ENCODE measurements around the gene MAPK10. TPM values are rescaled to one million over a fixed set of nuclear protein-coding genes. Genes with fewer than 3 reads are reported as not detected.
"Not testable (repeated sequence)": the region's sequence is repeated elsewhere in the genome, so short reads cannot be mapped to it uniquely, and the experiment has no call there.

The MAPK10 gene
- total and polyA plus RNA-seq, 4 experiments from 2014 or later, result 0.48 to 0.49 TPM; not detected in 2

DNA sequence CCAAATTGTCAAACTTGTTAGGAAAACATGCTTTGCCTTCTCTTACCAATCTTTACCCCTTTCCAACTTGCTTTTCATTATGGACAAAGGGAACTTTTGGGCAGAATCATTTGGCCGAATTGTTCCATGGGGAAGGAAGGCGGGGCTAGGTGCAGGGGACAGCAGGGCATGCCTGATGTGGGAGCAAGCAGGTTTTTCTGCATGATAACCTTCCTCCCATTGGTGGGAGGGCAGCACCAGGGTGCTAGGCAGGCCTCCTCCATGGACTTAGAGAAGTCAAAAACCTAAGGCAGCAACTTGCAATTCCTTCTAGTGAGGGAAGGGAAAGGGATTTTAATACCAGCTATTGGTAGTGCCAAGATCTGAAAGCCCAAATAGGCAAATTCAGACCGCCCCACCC lies 260.5 kb downstream of the MAPK10 start:
- no peak for DNase-seq
- Mint-ChIP-seq H3K9me3 (peaks cover 0 to 3% (median 0%) of the 10 kb centered on the region in 8 donors), H3K36me3 (no peaks in the 10 kb centered on the region), H3K4me3 (no peak overlapping the region), H3K27me3 (no peaks in the 10 kb centered on the region), H3K4me1 (no peaks in the 10 kb centered on the region), H3K27ac (no peak overlapping the region)
- Histone ChIP-seq H3K9me3 (ENCODE audit: control insufficient read depth in 1 of 2, low read length in 2 of 2) (no peaks in the 10 kb centered on the region), H3K4me3 (ENCODE audit: low read length in 2 of 2) (no peak overlapping the region), H3K4me1 (ENCODE audit: insufficient read depth, low read length) (no peaks in the 10 kb centered on the region), H3K27ac (ENCODE audit: low read depth, low read length) (no peak overlapping the region), H3K27me3 (ENCODE audit: insufficient read depth, low read length) (no peaks in the 10 kb centered on the region), H3K36me3 (ENCODE audit: insufficient read depth, low read length) (no peaks in the 10 kb centered on the region)
- ChIA-PET CTCF (ENCODE audit: partially characterized antibody) (no interaction called here), POLR2A (ENCODE audit: partially characterized antibody) (no interaction called here)
- intact Hi-C loops (cut with micrococcal nuclease), result no loop called here

DNA sequence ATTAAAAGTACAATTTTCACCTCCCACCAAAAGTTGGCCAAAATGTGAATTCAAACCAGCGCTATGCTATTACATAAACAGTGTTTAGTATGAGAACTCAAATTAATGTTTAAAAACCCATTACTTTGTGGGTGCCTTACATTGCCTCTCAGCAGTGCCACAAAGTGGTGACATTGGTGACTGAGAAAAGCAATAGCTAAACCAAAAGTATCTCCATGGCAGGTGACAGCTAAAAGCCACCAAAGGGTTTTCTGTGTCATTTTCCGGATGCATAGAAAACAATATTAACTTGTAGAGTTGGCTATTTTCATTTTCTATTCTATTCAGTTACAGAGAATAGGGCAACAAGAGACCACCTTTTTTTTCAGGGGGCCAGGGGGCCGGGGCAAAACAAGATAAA lies 261.2 kb downstream of the MAPK10 start:
- no peaks in the 10 kb centered on the region for H3K4me1 ChIP-seq (ENCODE audit: insufficient read depth, low read length)
- no peak overlapping the region for H3K27ac Mint-ChIP-seq
- no peaks in the 10 kb centered on the region for H3K27me3 ChIP-seq (ENCODE audit: insufficient read depth, low read length)
- H3K27me3 Mint-ChIP-seq, result no peaks in the 10 kb centered on the region
- POLR2A ChIA-PET (ENCODE audit: partially characterized antibody), result no interaction called here
- intact Hi-C loops (cut with micrococcal nuclease), result no loop called here
- CTCF ChIA-PET (ENCODE audit: partially characterized antibody), result no interaction called here
- H3K4me3 ChIP-seq (ENCODE audit: low read length in 2 of 2), result no peak overlapping the region
- peaks cover 0 to 4% (median 0%) of the 10 kb centered on the region in 8 donors for H3K9me3 Mint-ChIP-seq
- H3K9me3 ChIP-seq (ENCODE audit: control insufficient read depth in 1 of 2, low read length in 2 of 2), result no peaks in the 10 kb centered on the region
- DNase-seq, result no peak
- no peak overlapping the region for H3K27ac ChIP-seq (ENCODE audit: low read depth, low read length)
- no peaks in the 10 kb centered on the region for H3K4me1 Mint-ChIP-seq
- no peaks in the 10 kb centered on the region for H3K36me3 ChIP-seq (ENCODE audit: insufficient read depth, low read length)
- no peak overlapping the region for H3K4me3 Mint-ChIP-seq
- no peaks in the 10 kb centered on the region for H3K36me3 Mint-ChIP-seq

DNA sequence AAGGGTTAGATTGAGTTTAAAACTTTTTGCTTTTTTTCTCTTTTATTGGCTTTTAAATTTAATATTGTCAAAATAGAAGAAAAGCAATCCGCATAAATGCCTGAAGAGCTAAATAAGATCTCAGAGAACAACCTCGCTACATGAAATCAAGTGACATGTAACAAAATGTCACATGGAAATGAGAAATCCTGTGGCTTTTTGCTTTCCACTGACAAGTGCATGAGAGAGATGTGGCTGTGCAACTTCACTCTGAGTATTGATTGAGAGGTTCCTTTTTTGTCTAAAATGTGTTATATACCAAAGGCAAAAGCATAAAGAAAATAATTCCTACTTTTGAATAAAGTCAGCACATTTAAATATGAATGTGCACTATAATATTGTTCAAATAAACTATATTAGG lies 263.5 kb downstream of the MAPK10 start:
- intact Hi-C loops (cut with micrococcal nuclease), result no loop called here
- H3K9me3 Mint-ChIP-seq, result peaks cover 0 to 4% (median 0%) of the 10 kb centered on the region in 8 donors
- ChIA-PET POLR2A (ENCODE audit: partially characterized antibody) (no interaction called here), CTCF (ENCODE audit: partially characterized antibody) (no interaction called here)
- no peaks in the 10 kb centered on the region for H3K27me3 Mint-ChIP-seq
- no peaks in the 10 kb centered on the region for H3K9me3 ChIP-seq (ENCODE audit: control insufficient read depth in 1 of 2, low read length in 2 of 2)
- no peaks in the 10 kb centered on the region for H3K27me3 ChIP-seq (ENCODE audit: insufficient read depth, low read length)
- no peak overlapping the region for H3K4me3 Mint-ChIP-seq
- no peak for DNase-seq
- H3K36me3 Mint-ChIP-seq, result no peaks in the 10 kb centered on the region
- no peaks in the 10 kb centered on the region for H3K4me1 Mint-ChIP-seq
- H3K27ac ChIP-seq (ENCODE audit: low read depth, low read length), result no peak overlapping the region
- H3K4me3 ChIP-seq (ENCODE audit: low read length in 2 of 2), result no peak overlapping the region
- no peaks in the 10 kb centered on the region for H3K4me1 ChIP-seq (ENCODE audit: insufficient read depth, low read length)
- no peaks in the 10 kb centered on the region for H3K36me3 ChIP-seq (ENCODE audit: insufficient read depth, low read length)
- no peak overlapping the region for H3K27ac Mint-ChIP-seq

DNA sequence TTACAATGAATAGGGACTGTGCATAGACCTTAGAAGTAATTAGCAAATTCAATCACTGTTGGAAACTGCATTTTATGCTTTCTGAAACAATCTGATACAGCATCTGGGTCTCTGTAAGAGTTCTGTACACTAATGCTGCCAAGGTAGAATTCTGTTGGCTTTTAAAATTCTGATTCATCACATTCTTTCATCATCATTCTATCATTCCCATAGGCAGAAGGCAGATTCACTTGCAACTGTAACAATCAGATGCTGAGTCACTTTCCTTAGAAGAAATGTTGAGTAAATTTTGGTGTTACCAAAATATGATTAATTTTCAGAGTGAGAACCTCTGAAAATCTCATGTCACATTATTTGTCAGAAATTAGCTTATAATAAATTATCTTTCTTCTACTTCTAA lies 267.2 kb downstream of the MAPK10 start:
- Mint-ChIP-seq H3K9me3 (peaks cover 0 to 5% (median 0%) of the 10 kb centered on the region in 8 donors), H3K4me3 (no peak overlapping the region), H3K36me3 (no peaks in the 10 kb centered on the region), H3K27me3 (no peaks in the 10 kb centered on the region), H3K27ac (no peak overlapping the region), H3K4me1 (peaks cover 0 to 2% (median 0%) of the 10 kb centered on the region in 4 donors)
- Histone ChIP-seq H3K36me3 (ENCODE audit: insufficient read depth, low read length) (no peaks in the 10 kb centered on the region), H3K9me3 (ENCODE audit: control insufficient read depth in 1 of 2, low read length in 2 of 2) (no peaks in the 10 kb centered on the region), H3K4me1 (ENCODE audit: insufficient read depth, low read length) (no peaks in the 10 kb centered on the region), H3K4me3 (ENCODE audit: low read length in 2 of 2) (no peak overlapping the region), H3K27me3 (ENCODE audit: insufficient read depth, low read length) (no peaks in the 10 kb centered on the region), H3K27ac (ENCODE audit: low read depth, low read length) (no peak overlapping the region)
- no peak for DNase-seq
- ChIA-PET CTCF (ENCODE audit: partially characterized antibody) (no interaction called here), POLR2A (ENCODE audit: partially characterized antibody) (no interaction called here)
- intact Hi-C loops (cut with micrococcal nuclease), result no loop called here

DNA sequence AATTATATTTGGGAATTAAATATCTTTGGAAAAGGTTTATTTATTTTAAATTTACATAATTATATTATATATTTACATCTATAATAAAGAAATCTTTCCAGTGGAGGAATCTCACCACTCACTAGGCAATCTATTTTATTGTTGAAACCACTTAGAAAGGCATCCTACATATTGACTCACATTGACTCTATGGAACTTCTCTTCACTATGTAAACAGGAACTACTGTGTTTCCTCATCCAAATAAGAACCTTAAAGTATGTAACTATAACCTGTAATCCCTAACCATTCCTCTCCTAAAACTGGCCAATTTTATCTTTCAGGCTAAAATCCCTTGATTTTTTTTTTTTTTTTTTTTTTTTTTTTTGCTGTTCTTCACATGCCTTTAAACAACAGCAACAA lies 268.7 kb downstream of the MAPK10 start:
- Histone ChIP-seq H3K27ac (ENCODE audit: low read depth, low read length) (no peak overlapping the region), H3K4me3 (ENCODE audit: low read length in 2 of 2) (no peak overlapping the region), H3K4me1 (ENCODE audit: insufficient read depth, low read length) (no peaks in the 10 kb centered on the region), H3K36me3 (ENCODE audit: insufficient read depth, low read length) (no peaks in the 10 kb centered on the region), H3K9me3 (ENCODE audit: control insufficient read depth in 1 of 2, low read length in 2 of 2) (no peaks in the 10 kb centered on the region), H3K27me3 (ENCODE audit: insufficient read depth, low read length) (no peaks in the 10 kb centered on the region)
- Mint-ChIP-seq H3K4me1 (peaks cover 0 to 2% (median 0%) of the 10 kb centered on the region in 4 donors), H3K4me3 (no peak overlapping the region), H3K27ac (no peak overlapping the region), H3K9me3 (peaks cover 0 to 5% (median 0%) of the 10 kb centered on the region in 8 donors), H3K27me3 (no peaks in the 10 kb centered on the region), H3K36me3 (no peaks in the 10 kb centered on the region)
- CTCF ChIA-PET (ENCODE audit: partially characterized antibody), result no interaction called here
- intact Hi-C loops (cut with micrococcal nuclease), result no loop called here
- POLR2A ChIA-PET (ENCODE audit: partially characterized antibody), result no interaction called here
- no peak for DNase-seq

DNA sequence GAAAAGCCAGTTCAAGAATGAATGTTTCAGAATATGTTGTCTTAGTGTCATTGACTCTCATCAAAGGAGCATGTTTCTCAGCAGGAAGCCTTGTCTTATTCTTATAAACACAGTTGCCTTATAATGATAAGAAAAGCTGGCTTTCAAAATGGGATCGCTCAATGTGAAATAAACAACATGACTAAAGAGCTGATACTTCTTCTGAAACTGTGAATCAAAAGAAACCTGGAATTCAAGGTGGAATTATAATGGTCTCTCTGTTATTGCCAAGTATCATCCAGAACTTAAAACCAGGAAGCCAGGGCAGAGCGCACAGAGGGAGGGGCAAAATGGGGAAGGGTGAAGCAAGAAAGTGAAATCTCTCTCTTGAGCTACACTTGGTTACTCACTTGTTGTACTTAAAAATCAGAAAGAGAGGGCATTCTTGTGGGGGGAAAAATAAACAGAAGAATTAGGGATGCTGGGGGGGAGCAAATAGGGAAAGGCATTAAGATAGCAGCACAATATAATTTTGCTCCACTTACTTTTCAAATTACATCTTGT lies 270.0 kb downstream of the MAPK10 start:
- Mint-ChIP-seq H3K27ac (no peak overlapping the region), H3K4me3 (no peak overlapping the region), H3K27me3 (no peaks in the 10 kb centered on the region), H3K9me3 (peaks cover 0 to 5% (median 0%) of the 10 kb centered on the region in 8 donors), H3K36me3 (no peaks in the 10 kb centered on the region), H3K4me1 (peaks cover 0 to 2% (median 0%) of the 10 kb centered on the region in 4 donors)
- ChIA-PET CTCF (ENCODE audit: partially characterized antibody) (no interaction called here), POLR2A (ENCODE audit: partially characterized antibody) (no interaction called here)
- no peaks in the 10 kb centered on the region for H3K36me3 ChIP-seq (ENCODE audit: insufficient read depth, low read length)
- no peaks in the 10 kb centered on the region for H3K9me3 ChIP-seq (ENCODE audit: control insufficient read depth in 1 of 2, low read length in 2 of 2)
- no peak for DNase-seq
- no peak overlapping the region for H3K27ac ChIP-seq (ENCODE audit: low read depth, low read length)
- H3K4me1 ChIP-seq (ENCODE audit: insufficient read depth, low read length), result no peaks in the 10 kb centered on the region
- H3K4me3 ChIP-seq (ENCODE audit: low read length in 2 of 2), result no peak overlapping the region
- intact Hi-C loops (cut with micrococcal nuclease), result no loop called here
- H3K27me3 ChIP-seq (ENCODE audit: insufficient read depth, low read length), result no peaks in the 10 kb centered on the region

DNA sequence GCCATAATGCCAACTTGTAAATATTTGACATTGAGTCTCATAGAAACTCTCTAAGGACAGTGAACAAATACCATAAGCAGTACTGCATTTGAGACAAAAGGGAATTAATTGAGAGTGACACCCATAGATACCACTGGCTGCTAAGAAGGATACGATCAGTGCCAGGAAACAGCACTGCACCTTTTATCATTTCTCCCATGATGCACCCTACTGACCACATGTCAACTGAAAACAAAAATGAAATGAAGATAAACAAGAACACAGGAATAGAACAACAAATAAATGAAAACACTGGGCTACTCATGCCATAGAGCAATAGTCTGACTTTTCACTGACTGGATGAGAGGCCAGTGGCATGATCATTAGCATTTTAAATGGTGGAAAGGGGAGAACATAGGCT lies 270.8 kb downstream of the MAPK10 start:
- H3K36me3 ChIP-seq (ENCODE audit: insufficient read depth, low read length), result no peaks in the 10 kb centered on the region
- intact Hi-C loops (cut with micrococcal nuclease), result no loop called here
- no peak overlapping the region for H3K27ac ChIP-seq (ENCODE audit: low read depth, low read length)
- no peaks in the 10 kb centered on the region for H3K9me3 ChIP-seq (ENCODE audit: control insufficient read depth in 1 of 2, low read length in 2 of 2)
- Mint-ChIP-seq H3K27ac (no peak overlapping the region), H3K4me3 (no peak overlapping the region), H3K4me1 (peaks cover 0 to 2% (median 0%) of the 10 kb centered on the region in 4 donors), H3K36me3 (no peaks in the 10 kb centered on the region), H3K27me3 (no peaks in the 10 kb centered on the region), H3K9me3 (peaks cover 0 to 5% (median 0%) of the 10 kb centered on the region in 8 donors)
- ChIA-PET CTCF (ENCODE audit: partially characterized antibody) (no interaction called here), POLR2A (ENCODE audit: partially characterized antibody) (no interaction called here)
- no peak for DNase-seq
- H3K27me3 ChIP-seq (ENCODE audit: insufficient read depth, low read length), result no peaks in the 10 kb centered on the region
- no peaks in the 10 kb centered on the region for H3K4me1 ChIP-seq (ENCODE audit: insufficient read depth, low read length)
- no peak overlapping the region for H3K4me3 ChIP-seq (ENCODE audit: low read length in 2 of 2)

DNA sequence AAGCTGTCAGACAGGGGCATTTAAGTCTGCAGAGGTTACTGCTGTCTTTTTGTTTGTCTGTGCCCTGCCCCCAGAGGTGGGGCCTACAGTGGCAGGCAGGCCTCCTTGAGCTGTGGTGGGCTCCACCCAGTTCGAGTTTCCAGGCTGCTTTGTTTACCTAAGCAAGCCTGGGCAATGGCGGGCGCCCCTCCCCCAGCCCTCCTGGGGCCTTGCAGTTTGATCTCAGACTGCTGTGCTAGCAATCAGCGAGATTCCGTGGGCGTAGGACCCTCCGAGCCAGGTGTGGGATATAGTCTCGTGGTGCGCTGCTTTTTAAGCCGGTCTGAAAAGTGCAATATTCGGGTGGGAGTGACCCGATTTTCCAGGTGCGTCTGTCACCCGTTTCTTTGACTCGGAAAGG lies 284.1 kb downstream of the MAPK10 start:
- H3K27ac ChIP-seq (ENCODE audit: low read depth, low read length); H3K27ac Mint-ChIP-seq; DNase-seq; H3K4me3 Mint-ChIP-seq; H3K4me1 ChIP-seq (ENCODE audit: insufficient read depth, low read length); H3K36me3 Mint-ChIP-seq; CTCF ChIA-PET (ENCODE audit: partially characterized antibody); H3K9me3 ChIP-seq (ENCODE audit: control insufficient read depth in 1 of 2, low read length in 2 of 2); intact Hi-C loops (cut with micrococcal nuclease); H3K4me1 Mint-ChIP-seq; POLR2A ChIA-PET (ENCODE audit: partially characterized antibody); H3K27me3 ChIP-seq (ENCODE audit: insufficient read depth, low read length); H3K9me3 Mint-ChIP-seq; H3K4me3 ChIP-seq (ENCODE audit: low read length in 2 of 2); H3K27me3 Mint-ChIP-seq; H3K36me3 ChIP-seq (ENCODE audit: insufficient read depth, low read length): not testable (repeated sequence)
